MM.1S (cell line): Measurements from ENCODE around the gene GON4L.

Experiments
- CTCF ChIP-seq: fragments of 300-600 bp; sonication (generic); IDR thresholded peaks from 2 replicates; pipeline ENCODE4 v1.5.1; 2016; ENCODE audit warnings: antibody characterized with exemption, low read length, mixed read lengths
- EZH2 ChIP-seq: fragments of 300-600 bp; sonication (generic); optimal IDR thresholded peaks from 2 replicates; pipeline ENCODE3; 2017; ENCODE audit warnings: low read depth, mild to moderate bottlenecking, antibody characterized with exemption, low read length, mixed read lengths

GRCh38 chr1:155759966-155760630 lies 96.9 kb downstream of the GON4L start:
- TF ChIP-seq EZH2 = no peak
- TF ChIP-seq CTCF = no peak
